Common myeloid progenitor, CD34-positive (primary cell): Measurements from ENCODE around the gene FOLR3.

Source experiments
- CTCF ChIA-PET: fragments of 350-600 bp; sonication (Branson Sonifier 250); formaldehyde crosslinking; loops from one replicate; lab custom pipeline; 2021; ENCODE audit warnings: antibody characterized with exemption; lab: Charles Lee
- POLR2A ChIA-PET: fragments of 350-600 bp; sonication (Branson Sonifier 250); formaldehyde crosslinking; loops from one replicate; lab custom pipeline; 2021; ENCODE audit warnings: antibody characterized with exemption; lab: Charles Lee
- DNase-seq, 3 donors: peaks; one replicate each; pipeline versions ENCODE4 v3.0.0 to v3.0.0-alpha.2; 2013
- H3K27ac ChIP-seq, 2 experiments: 1 replicate in 1 of 2; 2 replicates in 1 of 2; pipeline ENCODE4 v1.7.0; 2013; ENCODE audit warnings: inconsistent platforms in 2 of 2, low read length in 2 of 2, mild to moderate bottlenecking in 2 of 2, low read depth in 1 of 2, moderate library complexity in 1 of 2; ENCODE audit not compliant: severe bottlenecking in 2 of 2, insufficient read depth in 1 of 2, poor library complexity in 1 of 2
- H3K27me3 ChIP-seq, 5 experiments: replicated peaks in 2 of 5; 1 replicate in 3 of 5; 2 replicates in 2 of 5; pipeline versions ENCODE4 v1.6.1 to v1.7.0; 2013; ENCODE audit warnings: low read length in 4 of 5, mild to moderate bottlenecking in 2 of 5, moderate library complexity in 2 of 5, inconsistent platforms in 1 of 5; ENCODE audit not compliant: insufficient read depth in 5 of 5, control insufficient read depth in 4 of 5
- H3K36me3 ChIP-seq, 4 experiments: 1 replicate in 2 of 4; 2 replicates in 2 of 4; pipeline versions ENCODE4 v1.6.1 to v1.7.0; 2013; ENCODE audit warnings: low read length in 3 of 4, control low read depth in 1 of 4, mild to moderate bottlenecking in 1 of 4; ENCODE audit not compliant: control insufficient read depth in 4 of 4, insufficient read depth in 4 of 4
- H3K4me1 ChIP-seq, 4 experiments: 1 replicate in 3 of 4; 2 replicates in 1 of 4; pipeline versions ENCODE4 v1.6.1 to v1.7.1; 2013; ENCODE audit warnings: low read length in 3 of 4, mild to moderate bottlenecking in 3 of 4, control low read depth in 1 of 4, inconsistent platforms in 1 of 4, moderate library complexity in 1 of 4; ENCODE audit not compliant: control insufficient read depth in 4 of 4, insufficient read depth in 4 of 4; ENCODE audit errors: control extremely low read depth in 1 of 4
- H3K4me3 ChIP-seq, 7 experiments: 1 replicate in 4 of 7; 2 replicates in 3 of 7; pipeline versions ENCODE4 v1.5.1 to v1.7.0; 2013; ENCODE audit warnings: mild to moderate bottlenecking in 7 of 7, low read length in 6 of 7, moderate library complexity in 6 of 7, inconsistent platforms in 2 of 7, low read depth in 2 of 7, control low read depth in 1 of 7; ENCODE audit not compliant: insufficient read depth in 4 of 7, control insufficient read depth in 1 of 7; ENCODE audit errors: extremely low read depth in 1 of 7
- H3K9me3 ChIP-seq, 5 experiments: 1 replicate in 4 of 5; 2 replicates in 1 of 5; pipeline versions ENCODE4 v1.6.1 to v1.7.1; 2013; ENCODE audit warnings: low read length in 4 of 5, mild to moderate bottlenecking in 2 of 5, inconsistent platforms in 1 of 5, low read depth in 1 of 5, moderate library complexity in 1 of 5; ENCODE audit not compliant: control insufficient read depth in 4 of 5, insufficient read depth in 2 of 5; ENCODE audit errors: control extremely low read depth in 1 of 5
- WGBS: methylation state at CpG from one replicate; pipeline ENCODE4 v1.1.5; 2013; ENCODE audit not compliant: insufficient coverage; 5-methylcytosine and 5-hydroxymethylcytosine counted together

The FOLR3 gene

DNA sequence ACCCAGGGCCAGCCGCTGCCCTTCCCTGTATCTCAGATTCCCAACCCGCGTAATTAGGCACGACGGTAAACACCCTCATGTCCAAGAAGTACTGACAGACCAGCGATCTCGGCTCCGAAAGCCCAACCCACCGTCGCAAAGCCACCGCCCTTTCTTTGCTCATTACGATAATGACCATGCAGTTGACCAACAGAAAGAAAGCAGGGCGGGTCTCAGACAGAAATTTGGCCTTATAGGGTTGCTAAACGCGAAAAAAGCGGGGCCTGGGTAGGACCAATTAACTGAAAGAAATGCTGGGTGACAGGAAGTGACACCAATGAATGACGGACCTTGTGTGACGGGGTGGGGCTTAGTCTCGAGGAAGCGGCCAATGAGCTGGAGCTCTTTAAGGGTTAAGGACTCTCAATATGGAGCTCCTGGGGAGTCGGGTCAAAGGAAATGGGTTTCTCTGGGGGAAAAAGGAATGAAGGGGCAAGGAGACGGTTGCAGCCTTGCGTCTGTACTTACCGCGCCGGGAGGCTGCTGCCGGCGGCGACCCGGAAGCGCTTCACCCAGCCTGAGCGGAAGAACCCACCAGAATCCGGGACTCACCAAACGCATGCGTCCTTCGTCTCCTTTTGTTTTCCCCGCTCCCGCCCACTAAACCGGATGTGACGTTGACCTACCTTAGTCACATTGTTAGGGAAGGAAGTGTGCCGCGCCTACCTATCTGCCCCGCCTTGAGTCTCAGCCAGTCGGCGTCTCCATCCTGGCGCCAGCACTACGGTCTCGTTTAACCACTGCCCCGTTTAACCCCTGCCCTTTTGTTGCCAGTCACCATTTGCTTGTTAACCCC is 23.2 kb upstream of the FOLR3 start, which contains the start of gene ANAPC15:
Gene ANAPC15 (minus strand): TSS at position 553 of the 835 bp plus-strand sequence. CDS start 1,419 bp downstream, outside the sequence.
- peaks cover 0 to 26% (median 8%) of the 10 kb centered on the region in 4 experiments for H3K36me3 ChIP-seq
- ChIA-PET CTCF (interaction anchor here (1.1 to 3.2 kb wide), 8 partner anchors 11 to 83 kb away, joined by 3 to 13 read pairs (median 4); no protein-coding TSS in a partner anchor), POLR2A (interaction anchor here (0.6 to 1.9 kb wide), 4 partner anchors 12 to 155 kb away, joined by 3 to 14 read pairs (median 4); no protein-coding TSS in a partner anchor)
- no peaks in the 10 kb centered on the region for H3K9me3 ChIP-seq
- no peaks in the 10 kb centered on the region for H3K27me3 ChIP-seq
- peaks cover 13 to 18% (median 16%) of the 10 kb centered on the region in 4 experiments for H3K4me1 ChIP-seq
- H3K4me3 ChIP-seq = peak within 1 kb of the TSS; percentile 64 to 92 (median 78)
- peak within 1 kb of the TSS; percentile 97 to 99 for H3K27ac ChIP-seq
- WGBS = 0% methylated on average over 47 of the region's 49 CpGs
- DNase-seq = peak; percentile 100

DNA sequence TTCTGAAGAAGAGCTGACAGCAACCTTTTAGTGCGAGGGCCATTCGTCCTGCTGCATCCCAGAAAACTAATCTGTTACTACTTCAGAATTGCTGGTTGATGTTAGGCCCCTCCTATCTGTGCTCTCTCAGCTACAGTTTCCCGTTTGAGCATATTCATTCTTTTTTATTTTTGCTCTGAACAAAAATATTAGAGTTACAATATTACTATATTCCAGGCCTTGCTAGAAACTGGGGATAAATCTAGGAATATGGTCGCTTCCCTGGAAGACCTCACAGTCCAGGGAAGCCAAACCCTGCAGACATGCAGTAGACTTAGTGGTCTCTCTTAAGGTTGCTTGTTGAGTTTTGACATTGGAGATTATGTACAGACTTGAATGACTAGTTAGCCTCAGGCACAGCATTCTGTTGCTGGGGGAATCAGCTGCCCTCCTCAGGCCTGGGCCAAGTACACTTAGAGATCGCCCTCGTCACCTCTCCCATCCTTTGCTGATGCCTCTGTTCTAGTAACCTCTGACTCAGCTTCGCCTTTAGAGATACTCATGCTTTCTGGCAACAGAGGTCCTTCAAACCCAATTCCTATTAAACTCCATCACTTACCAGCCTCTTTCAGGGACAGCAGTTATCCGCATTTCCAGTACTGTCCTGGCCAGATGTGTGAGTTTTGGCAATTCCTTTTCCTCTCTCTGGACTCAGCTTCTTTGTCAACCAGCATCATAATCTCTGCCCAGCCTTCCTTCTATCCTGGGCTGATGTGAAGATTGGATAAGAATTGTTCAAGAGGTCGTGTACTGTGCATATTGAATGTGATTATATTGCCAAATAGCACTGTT is 22.3 kb upstream of the FOLR3 start:
- H3K9me3 ChIP-seq = no peaks in the 10 kb centered on the region
- H3K4me1 ChIP-seq = peaks cover 13 to 18% (median 16%) of the 10 kb centered on the region in 4 experiments
- H3K36me3 ChIP-seq = peaks cover 0 to 18% (median 6%) of the 10 kb centered on the region in 4 experiments
- H3K4me3 ChIP-seq = peak overlapping the region; percentile 64 to 92 (median 78)
- no peak for DNase-seq
- 57% methylated on average over 7 of the region's 9 CpGs for WGBS
- ChIA-PET CTCF (interaction anchor here (1.1 to 3.2 kb wide), 7 partner anchors 12 to 84 kb away, joined by 3 to 13 read pairs (median 4); no protein-coding TSS in a partner anchor), POLR2A (interaction anchor here (0.6 to 1.9 kb wide), 2 partner anchors 12 to 14 kb away, joined by 3 to 14 read pairs; no protein-coding TSS in a partner anchor)
- H3K27ac ChIP-seq = peak overlapping the region; percentile 97 to 99
- no peaks in the 10 kb centered on the region for H3K27me3 ChIP-seq

DNA sequence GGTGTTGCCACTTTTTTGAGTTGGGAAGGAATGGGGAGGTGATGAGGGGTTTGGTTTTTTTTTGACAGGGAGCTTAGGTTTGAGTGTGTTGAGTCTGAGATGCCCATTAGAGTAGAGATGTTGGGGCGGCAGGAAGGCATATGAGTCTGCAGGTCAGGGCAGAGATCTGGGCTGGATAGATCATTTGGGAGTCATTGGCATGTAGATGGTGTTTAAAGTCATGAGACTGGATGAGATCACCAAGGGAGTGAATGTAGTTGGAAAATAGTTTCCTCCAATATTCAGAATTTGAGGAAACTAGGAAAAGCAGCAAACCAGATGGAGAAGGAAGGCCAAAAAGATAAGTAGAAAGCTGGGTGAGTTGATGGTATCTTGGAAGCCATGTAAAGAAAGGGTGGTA is 21.0 kb upstream of the FOLR3 start:
- Histone ChIP-seq H3K4me1 (peaks cover 13 to 27% (median 17%) of the 10 kb centered on the region in 4 experiments), H3K9me3 (no peaks in the 10 kb centered on the region), H3K27me3 (no peaks in the 10 kb centered on the region), H3K27ac (no peak overlapping the region), H3K36me3 (peaks cover 0 to 7% (median 1%) of the 10 kb centered on the region in 4 experiments), H3K4me3 (no peak overlapping the region)
- POLR2A ChIA-PET = no interaction called here
- CTCF ChIA-PET = interaction anchor here (2.3 kb wide), 1 partner anchor 30 kb away, joined by 7 read pairs; no protein-coding TSS in a partner anchor
- WGBS = 100% methylated on average over 1 of the region's 1 CpG
- DNase-seq = no peak

DNA sequence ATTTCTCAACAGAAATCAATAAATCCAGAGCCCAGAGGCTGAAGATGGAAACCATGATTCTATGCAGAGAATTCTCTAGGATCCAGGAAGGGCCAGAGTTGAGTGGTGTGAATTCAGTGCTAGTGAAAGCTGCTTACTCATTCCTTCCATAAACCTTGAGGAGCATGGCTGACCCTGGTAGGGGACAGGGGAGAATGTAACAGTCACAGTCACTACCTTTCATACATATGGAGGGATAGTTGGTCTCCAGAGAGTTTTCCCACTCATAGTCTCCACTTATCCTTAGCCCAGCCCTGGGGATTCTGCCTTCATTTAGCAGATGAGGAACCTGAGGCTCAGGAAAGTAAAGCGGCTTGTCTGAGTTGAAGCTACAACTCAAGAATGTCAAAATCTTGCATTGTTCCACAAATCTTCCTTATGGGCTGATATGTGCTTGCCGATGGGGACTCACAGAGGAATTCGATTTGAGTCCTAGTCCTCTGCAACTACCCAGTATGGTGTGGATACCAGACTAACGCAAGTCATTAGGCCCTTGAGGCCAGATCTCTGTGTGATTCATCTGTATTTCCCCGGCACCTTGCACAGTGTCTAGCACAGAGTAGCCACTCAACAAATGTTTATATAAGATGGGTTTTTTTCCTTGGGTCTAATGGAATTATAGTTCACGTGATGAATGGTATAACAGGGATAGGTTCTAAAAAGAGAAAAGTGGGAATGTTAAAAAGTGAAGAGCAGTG is 19.3 kb upstream of the FOLR3 start:
- no peaks in the 10 kb centered on the region for H3K36me3 ChIP-seq
- H3K27ac ChIP-seq = no peak overlapping the region
- CTCF ChIA-PET = interaction anchor here (2.3 kb wide), 1 partner anchor 28 kb away, joined by 7 read pairs; no protein-coding TSS in a partner anchor
- H3K9me3 ChIP-seq = no peaks in the 10 kb centered on the region
- WGBS = 100% methylated on average over 6 of the region's 6 CpGs
- H3K27me3 ChIP-seq = no peaks in the 10 kb centered on the region
- peaks cover 13 to 25% (median 15%) of the 10 kb centered on the region in 4 experiments for H3K4me1 ChIP-seq
- DNase-seq = no peak
- no peak overlapping the region for H3K4me3 ChIP-seq
- POLR2A ChIA-PET = no interaction called here

DNA sequence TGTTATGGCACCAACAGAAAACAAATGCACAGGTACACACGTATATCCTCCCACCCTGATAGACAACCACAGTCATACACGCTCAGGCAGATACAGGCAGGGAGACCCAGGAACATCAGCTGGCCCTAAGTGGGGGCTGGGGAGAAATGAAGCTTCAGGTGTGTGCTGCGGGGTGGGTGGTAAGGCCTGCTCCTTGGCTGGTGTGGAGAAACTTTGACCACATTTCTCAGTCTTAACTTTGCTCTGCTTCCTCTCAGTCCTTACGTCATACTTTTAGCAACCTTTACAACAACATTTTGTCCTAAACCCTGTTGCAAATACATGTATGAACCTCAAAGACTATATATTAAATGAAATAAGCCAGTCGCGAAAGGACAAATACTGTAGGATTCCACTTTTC is 16.3 kb upstream of the FOLR3 start:
- ChIA-PET POLR2A (no interaction called here), CTCF (interaction anchor here (1.0 to 1.5 kb wide), 2 partner anchors 15 to 21 kb away, joined by 3 to 4 read pairs; no protein-coding TSS in a partner anchor)
- no peaks in the 10 kb centered on the region for H3K27me3 ChIP-seq
- peaks cover 0 to 3% (median 0%) of the 10 kb centered on the region in 5 experiments for H3K9me3 ChIP-seq
- no peak overlapping the region for H3K4me3 ChIP-seq
- H3K27ac ChIP-seq = no peak overlapping the region
- DNase-seq = no peak
- H3K4me1 ChIP-seq = peaks cover 0 to 9% (median 1%) of the 10 kb centered on the region in 4 experiments
- H3K36me3 ChIP-seq = no peaks in the 10 kb centered on the region
- WGBS = 67% methylated on average over 1 of the region's 6 CpGs

DNA sequence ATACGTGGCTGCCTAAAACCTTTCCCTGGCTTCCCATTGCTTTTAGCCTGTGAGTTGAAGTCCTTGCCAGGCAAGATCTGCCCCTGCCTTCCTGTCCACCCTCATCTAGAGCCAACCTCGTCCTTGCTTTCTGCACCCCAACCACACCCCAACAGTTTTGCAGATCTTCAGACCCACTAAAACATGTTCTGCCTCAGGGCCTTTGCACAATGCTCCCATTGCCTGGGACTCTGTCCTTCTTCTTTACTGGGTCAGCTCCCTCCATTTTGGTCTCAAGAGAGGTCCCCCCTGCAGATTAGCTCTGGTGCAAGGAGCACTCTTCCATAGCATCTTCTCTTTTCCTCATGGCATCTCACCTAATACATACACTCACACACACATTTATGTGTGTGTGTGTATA is 14.6 kb upstream of the FOLR3 start:
- 100% methylated on average over 2 of the region's 2 CpGs for WGBS

More for the DNA sequence above, 14.6 kb upstream of the FOLR3 start:
- Histone ChIP-seq H3K9me3 (peaks cover 0 to 3% (median 0%) of the 10 kb centered on the region in 5 experiments), H3K4me1 (peaks cover 0 to 9% (median 1%) of the 10 kb centered on the region in 4 experiments), H3K4me3 (no peak overlapping the region), H3K27me3 (no peaks in the 10 kb centered on the region), H3K27ac (no peak overlapping the region), H3K36me3 (no peaks in the 10 kb centered on the region)
- ChIA-PET POLR2A (no interaction called here), CTCF (interaction anchor here (1.1 kb wide), 1 partner anchor 26 kb away, joined by 3 read pairs; no protein-coding TSS in a partner anchor)
- no peak for DNase-seq
